H1 (cell line): ENCODE measurements around the gene MEX3C. TPM values are rescaled to one million over a fixed set of nuclear protein-coding genes. Genes with fewer than 3 reads are reported as not detected.

Experiments used
- CREB1 ChIP-seq: IDR thresholded peaks from 2 replicates; pipeline ENCODE4 v1.6.1; 2012; ENCODE audit warnings: inconsistent platforms
- CTBP2 ChIP-seq: IDR thresholded peaks from 2 replicates; pipeline ENCODE4 v1.7.0; 2011; ENCODE audit warnings: borderline replicate concordance, mild to moderate bottlenecking, moderate library complexity, mixed read lengths, low read length; ENCODE audit not compliant: insufficient read depth, insufficient read length
- RFX5 ChIP-seq: IDR thresholded peaks from 2 replicates; pipeline ENCODE4 v1.6.1; 2011; ENCODE audit warnings: low read depth, low read length, improper control_type of control experiment, borderline replicate concordance
- SP4 ChIP-seq: IDR thresholded peaks from 2 replicates; pipeline ENCODE4 v1.6.1; 2012; ENCODE audit warnings: low read length, inconsistent platforms
- polyA plus RNA-seq, 7 experiments: library from polyadenylated mRNA; depleted of rRNA in 3 of 7; stranded (reverse) in 5 of 7; unstranded in 2 of 7; fragments of >200 nt in 5 of 7; fragments of 200-250 nt in 2 of 7; gene quantifications; 1 replicate in 5 of 7; 2 replicates in 1 of 7; 4 replicates in 1 of 7; pipeline versions ENCODE4 v1.2.1 to v1.2.3, GENCODE V29; 2011 to 2013; ENCODE audit warnings: missing spikeins in 2 of 7, mixed read lengths in 2 of 7
- total RNA-seq: library from RNA; stranded (reverse); fragmentation: NEBNext Ultra II Directional; extraction: Animal tissue kit (Norgen Biotek cat#: 25700); gene quantifications from 2 replicates; pipeline ENCODE4 v1.2.1, GENCODE V29; 2021

The MEX3C gene
- total and polyA plus RNA-seq, 2 of the 8 experiments (the other 6 are each of a cell fraction or from before 2014, with no cell fraction given): 48.2 to 103 TPM

- TF ChIP-seq CTBP2 (no peak), SP4 (no peak), RFX5 (no peak), CREB1 (no peak)
Observed at GRCh38 chr18:51211552-51211951, 14.1 kb upstream of the MEX3C start (continued).
